Activated CD8-positive, alpha-beta memory T cell treated with anti-CD3 and anti-CD28 coated beads, Interleukin-2, amount 50 U/mL, for 1 hour (primary cell): ENCODE results near the gene TTC34.
"Not testable (repeated sequence)": the region's sequence is repeated elsewhere in the genome, so short reads cannot be mapped to it uniquely, and the experiment has no call there.

Experiments used
- DNase-seq: peaks from one replicate; pipeline ENCODE4 v3.0.0-alpha.2; 2020; ENCODE audit errors: extremely low read depth

TTC34 gene

DNA sequence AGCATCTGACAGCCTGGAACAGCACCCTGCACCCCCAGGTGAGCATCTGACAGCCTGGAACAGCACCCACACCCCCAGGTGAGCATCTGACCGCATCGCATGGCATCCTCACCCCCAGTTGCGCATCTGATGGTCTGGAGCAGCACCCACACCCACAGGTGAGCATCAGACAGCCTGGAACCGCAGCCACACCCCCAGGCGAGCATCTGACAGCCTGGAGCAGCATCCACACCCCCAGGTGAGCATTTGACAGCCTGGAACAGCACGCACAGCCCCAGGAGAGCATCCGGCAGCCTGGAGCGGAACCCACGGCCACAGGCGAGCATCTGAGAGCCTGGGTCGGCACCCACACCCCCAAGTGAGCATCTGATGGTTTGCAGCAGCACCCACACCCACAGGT is 118.6 kb downstream of the TTC34 start:
- DNase-seq: not testable (repeated sequence)

DNA sequence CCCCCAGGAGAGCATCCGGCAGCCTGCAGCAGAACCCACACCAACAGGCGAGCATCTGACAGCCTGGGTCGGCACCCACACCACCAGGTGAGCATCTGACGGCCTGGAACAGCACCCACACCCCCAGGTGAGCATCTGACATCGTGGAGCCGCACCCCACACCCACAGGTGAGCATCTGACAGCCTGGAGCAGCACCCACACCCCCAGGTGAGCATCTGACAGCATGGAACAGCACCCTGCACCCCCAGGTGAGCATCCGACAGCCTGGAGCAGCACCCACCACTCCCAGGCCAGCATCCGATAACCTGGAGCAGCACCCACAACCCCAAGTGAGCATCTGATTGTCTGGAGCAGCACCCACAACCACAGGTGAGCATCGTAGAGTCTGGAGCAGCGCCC is 124.8 kb downstream of the TTC34 start:
- not testable (repeated sequence) for DNase-seq

- not testable (repeated sequence) for DNase-seq
Measured at GRCh38 chr1:2671656-2672055, 129.8 kb downstream of the TTC34 start.

DNA sequence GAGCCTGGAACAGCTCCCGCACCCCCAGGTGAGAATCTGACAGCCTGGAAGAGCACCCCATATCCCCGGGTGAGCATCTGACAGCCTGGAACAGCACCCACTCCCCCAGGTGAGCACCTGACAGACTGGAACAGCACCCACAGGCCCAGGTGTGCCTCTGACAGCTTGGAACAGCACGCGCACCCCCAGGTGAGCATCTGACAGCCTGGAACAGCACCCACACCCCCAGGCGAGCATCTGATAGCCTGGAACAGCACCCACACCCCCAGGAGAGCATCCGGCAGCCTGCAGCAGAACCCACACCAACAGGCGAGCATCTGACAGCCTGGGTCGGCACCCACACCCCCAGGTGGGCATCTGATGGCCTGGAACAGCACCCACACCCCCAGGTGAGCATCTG is 141.7 kb downstream of the TTC34 start:
- DNase-seq: not testable (repeated sequence)

GRCh38 chr1:2657909-2658308 is 143.6 kb downstream of the TTC34 start:
- not testable (repeated sequence) for DNase-seq

GRCh38 chr1:2657124-2657523 is 144.4 kb downstream of the TTC34 start:
- DNase-seq: not testable (repeated sequence)

DNA sequence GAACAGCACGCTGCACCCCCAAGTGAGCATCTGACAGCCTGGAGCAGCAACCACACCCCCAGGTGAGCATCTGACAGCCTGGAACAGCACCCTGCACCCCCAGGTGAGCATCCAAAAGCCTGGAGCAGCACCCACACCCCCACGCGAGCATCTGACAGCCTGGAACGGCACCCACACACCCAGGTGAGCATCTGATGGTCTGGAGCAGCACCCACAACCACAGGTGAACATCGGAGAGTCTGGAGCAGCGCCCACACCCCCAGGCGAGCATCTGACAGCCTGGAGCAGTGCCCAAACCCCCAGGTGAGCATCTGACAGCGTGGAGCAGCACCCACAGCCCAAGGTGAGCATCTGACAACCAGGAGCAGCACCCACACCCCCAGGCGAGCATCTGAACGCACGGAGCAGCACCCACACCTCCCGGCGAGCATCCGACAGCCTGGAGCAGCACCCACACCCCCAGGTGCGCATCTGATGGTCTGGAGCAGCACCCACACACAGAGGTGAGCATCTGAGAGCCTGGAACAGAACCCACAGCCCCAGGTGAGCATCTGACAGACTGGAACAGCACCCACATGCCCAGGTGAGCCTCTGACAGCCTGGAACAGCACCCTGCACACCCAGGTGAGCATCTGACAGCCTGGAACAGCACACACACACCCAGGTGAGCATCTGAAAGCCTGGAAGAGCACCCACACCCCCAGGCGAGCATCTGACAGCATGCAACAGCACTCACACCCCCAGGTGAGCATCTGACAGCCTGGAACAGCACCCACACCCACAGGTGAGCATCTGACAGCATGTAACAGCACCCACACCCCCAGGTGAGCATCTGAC is 145.7 kb downstream of the TTC34 start:
- DNase-seq: not testable (repeated sequence)

DNA sequence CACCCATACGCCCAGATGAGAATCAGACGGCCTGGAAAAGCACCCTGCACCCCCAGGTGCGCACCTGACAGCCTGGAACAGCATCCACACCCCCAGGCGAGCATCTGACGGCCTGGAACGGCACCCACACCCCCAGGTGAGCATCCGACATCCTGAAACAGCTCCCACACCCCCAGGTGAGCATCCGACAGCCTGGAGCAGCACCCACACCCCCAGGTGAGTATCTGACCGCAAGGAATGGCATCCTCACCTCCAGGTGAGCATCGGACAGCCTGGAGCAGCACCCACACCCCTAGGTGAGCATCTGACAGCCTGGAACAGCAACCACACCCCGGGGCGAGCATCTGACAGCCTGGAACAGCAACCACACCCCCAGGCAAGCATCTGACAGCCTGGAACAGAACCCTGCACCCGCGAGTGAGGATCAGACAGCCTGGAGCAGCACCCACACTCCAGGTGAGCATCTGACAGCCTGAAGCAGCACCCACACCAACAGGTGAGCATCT is 147.0 kb downstream of the TTC34 start:
- not testable (repeated sequence) for DNase-seq

- DNase-seq: not testable (repeated sequence)
Measured at GRCh38 chr1:2653741-2654442, 147.6 kb downstream of the TTC34 start.

GRCh38 chr1:2652926-2653571 is 148.4 kb downstream of the TTC34 start:
- DNase-seq: not testable (repeated sequence)

GRCh38 chr1:2652152-2652925 is 149.2 kb downstream of the TTC34 start:
- DNase-seq: not testable (repeated sequence)

DNA sequence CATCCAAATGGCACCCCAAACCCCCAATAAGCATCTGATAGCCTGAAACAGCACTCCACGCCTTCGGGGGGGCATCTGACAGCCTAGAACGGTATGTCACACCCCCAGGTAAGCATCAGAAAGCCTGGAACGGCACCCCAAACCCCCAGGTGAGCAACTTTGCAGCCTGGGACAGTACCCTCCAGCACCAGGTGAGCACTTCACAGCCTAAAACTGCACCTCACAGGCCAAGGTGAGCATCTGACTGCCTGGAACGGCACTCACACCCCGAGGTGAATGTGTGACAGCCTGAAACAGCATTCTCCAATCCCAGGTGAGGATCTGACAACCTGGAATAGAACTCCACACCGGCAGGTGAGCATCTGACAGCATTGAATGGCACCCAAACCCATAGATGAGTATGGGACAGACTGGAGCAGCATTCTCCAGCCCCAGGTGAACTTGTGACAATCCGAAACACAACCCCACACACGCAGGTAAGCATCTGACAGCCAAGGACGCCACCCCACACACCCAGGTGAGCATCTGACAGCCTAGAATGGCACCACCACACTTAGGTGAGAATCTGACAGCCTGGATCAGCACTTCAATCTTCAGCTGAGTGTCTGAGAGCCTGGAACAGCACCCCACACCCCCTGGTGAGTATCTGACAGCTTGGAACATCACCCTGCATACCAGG is 150.4 kb downstream of the TTC34 start:
- DNase-seq: no peak

DNA sequence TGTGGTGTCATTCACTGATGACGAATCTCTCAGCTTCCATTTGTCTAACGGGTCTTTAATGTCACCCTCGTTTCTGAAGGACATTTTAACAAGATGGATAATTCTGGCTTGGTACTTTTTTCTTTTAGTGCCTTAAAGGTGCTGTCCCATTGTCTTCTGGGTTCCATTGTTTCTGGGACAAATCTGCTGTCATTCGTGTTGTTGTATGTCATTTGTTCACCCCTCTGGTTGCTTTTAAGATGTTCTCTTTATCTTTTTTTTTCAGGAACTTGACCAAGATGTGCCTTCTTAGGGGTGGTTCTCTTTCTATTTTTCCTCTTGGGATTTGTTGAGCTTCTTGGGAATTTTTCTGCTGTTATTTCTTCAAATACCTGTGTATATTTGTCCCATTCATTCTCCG is 154.7 kb downstream of the TTC34 start:
- no peak for DNase-seq

DNA sequence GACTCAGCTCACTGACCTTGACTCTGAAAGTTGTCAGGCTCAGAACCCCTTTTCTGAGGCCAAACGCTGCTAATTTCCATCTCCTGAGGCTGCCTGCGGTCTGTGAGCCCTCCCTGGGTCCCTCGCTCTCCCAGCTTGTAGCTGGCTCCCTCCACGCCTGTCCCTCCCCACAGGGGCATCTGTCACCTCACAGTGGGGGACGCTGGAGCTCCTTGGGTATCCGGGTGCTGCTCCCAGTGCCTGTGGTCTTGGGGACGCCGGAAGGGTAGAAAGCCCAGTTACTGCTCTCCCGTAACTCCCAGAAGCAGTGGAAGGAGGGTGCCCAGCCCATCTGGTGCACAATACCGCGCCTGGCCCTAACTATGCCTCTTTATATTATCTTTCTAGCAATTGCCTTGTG is 155.7 kb downstream of the TTC34 start:
- no peak for DNase-seq

DNA sequence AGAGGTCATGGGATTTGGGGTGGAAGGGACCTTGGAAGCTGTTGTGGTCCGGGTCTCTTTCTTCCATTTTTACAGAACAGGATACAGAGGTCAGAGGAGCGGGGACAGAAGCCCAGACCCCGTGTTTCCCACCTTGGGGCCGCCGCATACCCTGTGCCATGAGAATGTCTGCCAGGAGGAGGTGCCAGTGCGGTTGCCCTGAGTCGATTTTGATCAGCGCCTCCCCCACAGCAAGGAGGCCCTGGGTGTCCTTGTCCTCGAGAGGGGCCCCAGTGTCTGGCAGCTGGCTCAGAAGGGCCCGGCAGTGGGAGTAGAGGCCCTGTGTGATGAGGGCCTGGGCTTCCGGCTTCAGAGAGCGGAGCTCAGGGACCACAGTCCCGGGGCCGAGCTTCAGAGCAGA is 156.3 kb downstream of the TTC34 start:
- DNase-seq: no peak

DNA sequence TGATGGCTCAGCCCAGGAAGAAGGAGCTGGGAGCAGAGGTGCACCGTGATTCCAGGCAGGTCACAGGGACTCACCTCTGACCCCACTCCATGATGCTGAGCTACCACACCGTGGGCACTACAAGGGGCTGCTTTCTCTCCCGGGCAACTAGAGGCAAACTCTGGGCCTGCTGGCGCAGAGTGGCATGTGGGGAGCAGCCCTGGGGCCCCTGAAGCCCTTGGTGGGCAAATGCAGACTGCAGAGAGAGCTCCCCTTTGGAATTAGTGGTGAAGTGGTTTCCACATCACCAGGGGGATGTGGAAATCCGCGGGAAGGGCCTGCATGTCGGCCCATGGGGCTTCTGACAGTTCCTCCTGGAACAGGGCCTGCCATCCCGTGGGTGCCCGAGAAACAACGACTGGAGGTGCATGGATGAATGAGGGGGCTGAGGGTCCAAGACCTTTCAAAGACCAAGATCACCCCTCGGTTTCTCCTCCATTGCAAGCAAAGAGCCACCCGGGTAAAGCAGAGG is 156.8 kb downstream of the TTC34 start:
- DNase-seq: no peak

GRCh38 chr1:2644171-2644570 is 157.3 kb downstream of the TTC34 start:
- no peak for DNase-seq

DNA sequence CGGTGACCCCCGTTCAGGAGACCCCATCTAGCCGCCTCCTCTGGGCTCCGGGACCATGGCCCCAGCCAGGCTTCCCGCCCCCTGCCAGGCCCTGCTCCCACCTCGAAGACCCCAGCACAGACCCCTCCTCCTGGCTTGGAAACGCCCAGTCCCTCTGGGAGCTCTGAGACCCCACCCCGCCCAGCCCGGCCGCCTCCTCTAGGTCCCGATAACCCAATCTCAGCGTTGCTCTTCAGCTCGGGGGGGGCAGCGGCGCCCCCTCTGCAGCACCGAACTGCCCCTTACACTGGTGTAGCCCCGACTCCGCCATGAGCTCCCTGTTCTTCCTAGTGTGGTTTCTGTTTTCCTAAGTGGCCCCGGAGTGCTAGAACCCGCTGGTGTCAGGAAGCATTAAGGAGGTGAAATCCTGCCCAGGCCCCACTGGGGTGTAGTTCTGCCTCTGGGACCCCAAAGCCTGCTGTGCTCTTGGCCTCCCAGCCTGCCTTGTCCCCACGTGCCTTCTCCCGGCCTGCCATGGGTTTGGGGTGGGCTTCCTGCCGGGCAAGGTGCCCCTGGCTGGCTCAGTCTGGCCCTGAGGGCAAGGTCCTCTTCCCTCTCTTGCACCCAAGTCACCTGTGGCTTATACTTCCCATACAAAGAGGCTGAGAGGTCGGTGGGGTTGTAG is 157.9 kb downstream of the TTC34 start:
- no peak for DNase-seq

GRCh38 chr1:2642560-2643413 is 158.7 kb downstream of the TTC34 start:
- peak; percentile 88 for DNase-seq
